SW480 (cell line): ENCODE measurements around the gene TRAK2.
"Not testable (repeated sequence)": the region's sequence is repeated elsewhere in the genome, so short reads cannot be mapped to it uniquely, and the experiment has no call there.

ENCODE experiments used
- DNase-seq: peaks from one replicate; pipeline ENCODE4 v3.0.0-alpha.2; 2016; ENCODE audit warnings: low spot score

Gene TRAK2, protein sequence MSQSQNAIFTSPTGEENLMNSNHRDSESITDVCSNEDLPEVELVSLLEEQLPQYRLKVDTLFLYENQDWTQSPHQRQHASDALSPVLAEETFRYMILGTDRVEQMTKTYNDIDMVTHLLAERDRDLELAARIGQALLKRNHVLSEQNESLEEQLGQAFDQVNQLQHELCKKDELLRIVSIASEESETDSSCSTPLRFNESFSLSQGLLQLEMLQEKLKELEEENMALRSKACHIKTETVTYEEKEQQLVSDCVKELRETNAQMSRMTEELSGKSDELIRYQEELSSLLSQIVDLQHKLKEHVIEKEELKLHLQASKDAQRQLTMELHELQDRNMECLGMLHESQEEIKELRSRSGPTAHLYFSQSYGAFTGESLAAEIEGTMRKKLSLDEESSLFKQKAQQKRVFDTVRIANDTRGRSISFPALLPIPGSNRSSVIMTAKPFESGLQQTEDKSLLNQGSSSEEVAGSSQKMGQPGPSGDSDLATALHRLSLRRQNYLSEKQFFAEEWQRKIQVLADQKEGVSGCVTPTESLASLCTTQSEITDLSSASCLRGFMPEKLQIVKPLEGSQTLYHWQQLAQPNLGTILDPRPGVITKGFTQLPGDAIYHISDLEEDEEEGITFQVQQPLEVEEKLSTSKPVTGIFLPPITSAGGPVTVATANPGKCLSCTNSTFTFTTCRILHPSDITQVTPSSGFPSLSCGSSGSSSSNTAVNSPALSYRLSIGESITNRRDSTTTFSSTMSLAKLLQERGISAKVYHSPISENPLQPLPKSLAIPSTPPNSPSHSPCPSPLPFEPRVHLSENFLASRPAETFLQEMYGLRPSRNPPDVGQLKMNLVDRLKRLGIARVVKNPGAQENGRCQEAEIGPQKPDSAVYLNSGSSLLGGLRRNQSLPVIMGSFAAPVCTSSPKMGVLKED

GRCh38 chr2:201451292-201452057 lies at the start of gene TRAK2, which contains the start of gene STRADB:
TSS of gene TRAK2 (minus strand) at chr2:201451458. CDS start at chr2:201420507, 30,951 bp downstream.
TSS of gene STRADB (plus strand) at chr2:201451740. CDS start at chr2:201454841, 3,101 bp downstream.
- DNase-seq = peak; percentile 95

GRCh38 chr2:201500534-201500933 lies 49.3 kb upstream of the TRAK2 start:
- no peak for DNase-seq

GRCh38 chr2:201496785-201497184 lies 45.5 kb upstream of the TRAK2 start:
- no peak for DNase-seq

- DNase-seq = no peak
These were observed 39.0 kb upstream of the TRAK2 start for GRCh38 chr2:201490291-201490690.

- no peak for DNase-seq
These were observed 33.5 kb upstream of the TRAK2 start for GRCh38 chr2:201484805-201485204.

GRCh38 chr2:201483758-201484157 lies 32.5 kb upstream of the TRAK2 start:
- DNase-seq = not testable (repeated sequence)

DNA sequence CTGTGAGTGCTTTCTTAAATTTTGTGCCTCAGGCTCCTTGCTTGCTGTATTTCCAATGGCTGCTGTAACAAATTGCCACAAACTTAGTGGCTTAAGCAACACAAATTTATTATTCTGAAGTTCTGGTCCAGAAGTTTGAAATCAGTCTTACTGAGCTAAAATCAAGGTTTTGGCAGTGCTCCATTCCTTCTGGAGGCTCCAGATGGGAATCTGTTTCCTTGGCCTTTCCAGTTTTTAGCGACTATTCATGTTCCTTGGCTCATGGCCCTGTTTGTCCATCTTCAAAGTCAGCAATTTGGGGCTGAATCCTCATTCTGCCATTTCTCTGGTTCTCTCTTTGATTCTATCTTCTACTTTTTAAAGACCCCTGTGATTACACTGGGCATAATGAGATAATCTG lies 32.1 kb upstream of the TRAK2 start:
- DNase-seq = no peak

DNA sequence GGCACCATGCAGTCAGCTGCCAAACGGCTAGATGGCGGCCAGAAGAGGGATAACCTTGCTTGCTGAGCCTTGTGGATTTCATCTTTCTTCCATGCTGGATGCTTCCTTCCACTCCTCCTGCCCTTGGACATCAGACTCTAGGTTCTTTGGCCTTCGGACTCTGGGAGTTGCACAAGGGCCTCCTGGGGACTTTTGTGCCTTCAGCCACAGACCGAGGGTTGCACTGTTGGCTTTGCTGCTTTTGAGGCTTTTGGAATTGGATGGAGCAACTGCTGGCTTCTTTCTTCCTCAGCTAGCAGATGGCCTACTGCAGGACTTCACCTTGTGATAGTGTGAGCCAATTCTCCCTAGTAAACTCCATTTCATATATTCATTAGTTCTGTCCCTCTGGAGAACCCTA lies 31.3 kb upstream of the TRAK2 start:
- no peak for DNase-seq

DNA sequence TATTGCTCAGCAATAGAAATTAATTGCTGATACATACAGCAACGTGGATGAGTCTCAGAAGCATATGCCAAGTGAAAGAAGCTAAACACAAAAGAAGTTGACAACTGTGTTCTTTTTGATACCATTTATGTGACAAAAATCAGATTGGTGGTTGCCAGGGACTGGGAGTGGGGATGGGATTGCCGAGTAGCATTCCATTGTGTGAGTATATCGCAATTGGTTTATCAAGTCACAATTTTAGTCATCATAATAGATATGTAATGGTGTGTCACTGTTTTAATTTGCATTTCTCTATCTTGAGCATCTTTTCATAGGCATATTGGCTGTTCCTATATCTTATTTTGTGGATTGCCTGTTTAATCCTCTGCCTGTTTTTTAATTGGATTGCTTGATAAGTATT lies 21.2 kb upstream of the TRAK2 start:
- DNase-seq = no peak

GRCh38 chr2:201471732-201472393 lies 20.6 kb upstream of the TRAK2 start:
- no peak for DNase-seq

- no peak for DNase-seq
These were observed 19.8 kb upstream of the TRAK2 start for GRCh38 chr2:201470821-201471731.

DNA sequence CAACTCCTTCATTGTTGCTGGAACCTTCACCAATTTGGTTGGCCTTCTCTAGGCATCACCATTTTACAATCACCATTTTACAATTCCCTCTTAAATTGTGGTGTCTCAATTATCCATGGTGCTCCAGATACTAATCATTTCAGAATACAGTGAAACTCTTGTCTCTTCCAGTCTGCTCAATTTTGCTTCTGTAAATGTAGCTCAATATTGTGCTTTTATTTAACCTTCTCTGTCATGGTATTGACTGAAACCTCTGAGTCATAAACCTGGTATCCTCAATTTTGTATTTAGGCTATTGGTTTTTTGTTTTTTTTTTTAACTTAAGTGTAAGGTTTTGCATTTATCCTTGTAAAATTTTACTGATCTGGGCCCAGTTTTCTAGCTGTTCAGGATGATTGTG lies 16.4 kb upstream of the TRAK2 start:
- no peak for DNase-seq

DNA sequence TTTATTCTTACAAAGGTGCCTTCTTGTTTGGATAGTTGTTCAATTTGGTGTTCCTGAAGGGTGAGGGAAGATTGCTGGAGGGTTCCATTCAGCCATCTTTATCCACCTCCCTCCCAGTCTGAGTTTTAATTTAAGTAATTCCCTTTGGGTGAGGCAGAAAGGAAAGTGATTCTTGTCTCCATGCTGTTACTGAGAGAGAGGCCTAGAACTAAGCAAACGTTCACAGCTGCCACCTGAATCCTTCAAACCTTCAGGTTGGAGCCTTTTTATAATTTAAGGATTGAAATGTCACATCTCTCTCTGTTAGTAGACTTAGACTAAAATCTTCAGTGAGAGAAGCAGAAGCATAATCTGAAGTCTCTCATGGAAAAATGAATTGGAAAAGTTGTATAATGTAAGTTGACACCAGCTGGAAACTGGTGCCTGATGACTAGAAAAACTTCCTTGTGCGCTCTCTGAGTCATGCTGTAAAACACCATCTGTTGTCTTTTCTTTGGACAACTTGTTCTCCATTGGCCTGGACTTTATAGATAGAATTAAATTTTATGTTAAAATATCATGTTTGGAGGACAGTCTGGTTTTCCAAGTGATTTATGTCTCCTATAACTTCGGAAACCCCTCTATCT lies 14.9 kb upstream of the TRAK2 start:
- DNase-seq = no peak

DNA sequence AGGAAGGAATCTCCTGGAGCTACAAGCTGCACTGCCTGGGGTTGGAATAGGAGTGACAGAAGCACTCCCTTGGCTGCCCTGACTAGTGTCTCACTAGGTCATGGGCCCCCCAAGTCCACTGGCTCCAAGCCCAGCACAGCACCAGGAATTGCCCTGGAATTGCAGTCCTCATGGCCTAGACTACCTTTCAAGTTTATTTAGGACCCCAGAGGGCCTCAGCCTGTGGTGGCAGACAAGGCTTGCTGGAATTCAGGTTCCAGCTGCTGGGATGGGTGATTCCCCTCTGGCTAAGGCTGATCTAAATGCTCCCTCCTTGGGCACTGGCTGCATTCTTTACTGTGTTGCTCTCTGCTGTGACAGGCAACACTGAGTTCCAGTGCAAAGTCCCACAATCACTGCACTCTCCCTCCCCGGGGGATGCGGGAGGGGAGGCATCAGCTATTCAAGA lies 14.3 kb upstream of the TRAK2 start:
- DNase-seq = no peak

DNA sequence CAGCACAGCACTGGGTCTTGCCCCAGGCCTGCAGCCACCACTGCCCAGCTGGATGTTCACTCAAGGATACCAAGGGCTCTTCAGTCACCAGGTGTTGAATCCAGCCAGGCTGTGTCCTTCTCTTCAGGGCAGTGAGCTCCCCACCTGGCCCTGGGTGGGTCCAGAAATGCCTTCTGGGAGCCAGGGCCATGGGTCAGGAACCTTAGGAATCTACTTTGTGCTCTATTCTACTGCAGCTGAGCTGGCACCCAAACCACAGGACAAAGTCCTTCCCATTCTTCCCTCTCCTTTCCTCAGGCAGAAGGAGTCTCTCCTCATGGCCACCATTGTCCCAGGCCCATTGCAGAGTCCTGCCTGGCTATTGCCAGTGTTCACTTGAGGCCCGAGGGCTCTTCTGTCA lies 13.3 kb upstream of the TRAK2 start:
- DNase-seq = no peak

- no peak for DNase-seq
These were observed 9.3 kb upstream of the TRAK2 start for GRCh38 chr2:201460532-201460931.

GRCh38 chr2:201458381-201458780 lies 7.1 kb upstream of the TRAK2 start:
- no peak for DNase-seq

DNA sequence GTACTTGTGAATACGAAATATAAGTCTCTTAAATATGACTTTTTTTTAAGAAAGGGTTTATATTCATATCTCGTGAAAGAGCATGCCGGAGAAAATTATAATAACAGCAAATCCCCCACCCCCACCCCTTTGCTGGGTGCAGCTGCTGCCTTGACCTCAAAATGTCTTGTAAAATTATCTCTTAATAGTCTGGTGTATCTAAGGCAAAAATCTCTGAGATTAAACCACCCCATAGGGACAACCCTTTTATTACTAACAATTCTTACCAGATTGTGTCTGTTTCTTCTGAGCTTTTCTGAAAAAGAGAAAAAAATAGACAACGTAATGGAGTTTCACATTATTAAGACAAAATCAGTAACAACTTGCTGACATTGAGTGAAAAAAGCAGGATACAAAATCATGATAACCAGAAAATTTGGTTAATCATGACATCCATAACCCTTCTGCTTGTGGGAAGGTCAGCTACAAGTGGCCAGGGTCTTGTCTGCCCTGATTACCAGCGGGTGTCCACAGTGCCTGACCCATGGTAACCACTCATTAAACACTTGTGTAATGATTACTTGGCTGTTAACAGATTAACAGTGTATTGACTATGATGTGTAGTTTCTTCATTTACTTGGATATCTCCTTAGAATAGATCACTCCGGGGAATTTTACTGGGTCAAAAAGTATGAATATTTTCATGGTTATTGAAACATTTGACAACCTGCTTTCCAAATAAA lies 1.8 kb upstream of the TRAK2 start:
- no peak for DNase-seq
